K562 (cell line): ENCODE results near the gene RPL19. TPM values are rescaled to one million over a fixed set of nuclear protein-coding genes. Genes with fewer than 3 reads are reported as not detected.
A peak's percentile ranks its signal among the peaks of the same experiment; 100 is the strongest.

Source experiments
- CTCF ChIP-seq, 3 experiments: IDR thresholded peaks in 2 of 3; conservative IDR thresholded peaks in 1 of 3; 2 replicates each; pipeline ENCODE4 v1.5.1; 2011 to 2012; ENCODE audit warnings: low read length in 3 of 3, mild to moderate bottlenecking in 3 of 3, control low read depth in 2 of 3, improper control_type of control experiment in 1 of 3, inconsistent platforms in 1 of 3, low read depth in 1 of 3, mixed read lengths in 1 of 3, moderate library complexity in 1 of 3; ENCODE audit not compliant: insufficient read depth in 2 of 3
- CTCFL ChIP-seq: IDR thresholded peaks from 2 replicates; pipeline ENCODE4 v1.6.1; 2011; ENCODE audit warnings: borderline replicate concordance, low read depth, mild to moderate bottlenecking, moderate library complexity, low read length; ENCODE audit not compliant: insufficient read depth, poor library complexity, severe bottlenecking
- EP400 ChIP-seq: fragments of 450-650 bp; IDR thresholded peaks from 2 replicates; pipeline ENCODE4 v1.6.1; 2017; ENCODE audit warnings: antibody characterized with exemption, mild to moderate bottlenecking, moderate library complexity
- GATA2 ChIP-seq: sonication (generic); formaldehyde crosslinking; IDR thresholded peaks from 2 replicates; pipeline ENCODE4 v1.4.0; 2020; ENCODE audit warnings: mild to moderate bottlenecking, missing genetic modification reagents
- HIVEP1 ChIP-seq: fragments of 250-450 bp; sonication (Bioruptor Pico); IDR thresholded peaks from 2 replicates; pipeline ENCODE4 v1.4.0; 2020; ENCODE audit warnings: mild to moderate bottlenecking
- MIER1 ChIP-seq: fragments of 450-650 bp; IDR thresholded peaks from 2 replicates; pipeline ENCODE4 v1.6.1; 2016; ENCODE audit warnings: antibody characterized with exemption, mild to moderate bottlenecking, low read depth
- ZNF436 ChIP-seq: fragments of 250-450, 450-650 bp; sonication (Bioruptor Pico); formaldehyde crosslinking; IDR thresholded peaks from 2 replicates; pipeline ENCODE4 v1.7.0; 2020; ENCODE audit warnings: mild to moderate bottlenecking
- polyA plus RNA-seq, 8 experiments: library from polyadenylated mRNA; depleted of rRNA in 4 of 8; stranded (reverse) in 5 of 8; unstranded in 3 of 8; fragments of >200 nt; fragmentation: Nextera tagmentation in 2 of 8; fragmentation: Illumina TruSeq in 1 of 8; extraction: Ambion mirVana in 2 of 8; extraction: Trizol in 1 of 8; gene quantifications; 2 replicates each; pipeline versions ENCODE4 v1.2.1 to v1.2.3, GENCODE V29; 2011 to 2014; ENCODE audit warnings: inconsistent platforms in 1 of 8, missing spikeins in 1 of 8
- total RNA-seq, 7 experiments: library from RNA; depleted of rRNA in 6 of 7; stranded (reverse); fragments of >200 nt in 6 of 7; fragmentation: Illumina TruSeq in 2 of 7; extraction: Trizol in 2 of 7; gene quantifications; 2 replicates each; pipeline versions ENCODE4 v1.2.1 to v1.2.3, GENCODE V29; 2011 to 2021; ENCODE audit warnings: low replicate concordance in 1 of 7
- TF ChIP-seq, protein P1 (sequence below): fragments of 150-350 bp; IDR thresholded peaks from 2 replicates; pipeline ENCODE4 v1.6.1; 2014; ENCODE audit warnings: low read depth, mild to moderate bottlenecking, low read length, borderline replicate concordance
- TF ChIP-seq, protein P2 (sequence below): fragments of 250-450 bp; sonication (Bioruptor Pico); IDR thresholded peaks from 2 replicates; pipeline ENCODE4 v1.5.0; 2021; ENCODE audit warnings: mild to moderate bottlenecking, moderate library complexity
- TF ChIP-seq, protein P3 (sequence below): fragments of 450-650 bp; IDR thresholded peaks from 2 replicates; pipeline ENCODE4 v1.7.0; 2016; ENCODE audit warnings: borderline replicate concordance

The RPL19 gene
- total and polyA plus RNA-seq, 9 of the 15 experiments (the other 6 are each of a cell fraction or from before 2014, with no cell fraction given) = 2,263 to 4,614 (median 3,727) TPM

DNA sequence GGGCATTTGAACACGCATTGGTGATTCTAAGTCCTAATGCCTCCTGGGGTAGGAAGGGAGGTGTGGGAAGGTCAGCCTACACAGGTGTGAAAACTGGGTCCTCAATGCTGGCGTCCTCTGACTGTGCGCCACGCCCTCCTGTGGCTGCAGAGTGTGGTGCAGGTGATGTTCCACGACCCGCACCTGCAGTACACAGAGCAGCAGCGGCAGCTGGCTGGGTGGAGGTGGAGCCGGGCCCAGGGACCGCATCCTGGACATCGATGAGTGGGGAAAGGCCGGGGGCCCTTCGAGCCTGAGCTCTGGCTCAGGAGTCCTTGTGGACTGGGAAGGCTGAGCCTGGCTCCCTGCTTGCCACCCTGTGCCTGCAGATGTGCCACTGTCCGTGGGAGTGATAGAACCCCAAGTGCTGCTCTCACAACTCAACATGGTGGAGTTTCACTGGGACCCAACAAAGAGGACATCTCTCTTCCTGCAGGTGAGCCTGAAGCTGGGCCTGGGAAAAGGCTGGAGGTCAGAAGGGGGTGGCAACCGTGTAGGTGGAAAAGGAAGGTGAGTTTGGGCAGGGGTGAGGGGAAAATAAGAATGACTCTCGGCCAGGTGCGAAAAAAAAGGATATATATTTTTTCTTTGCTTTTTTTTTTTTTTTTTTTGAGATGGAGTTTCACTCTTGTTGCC, 39.7 kb downstream of the RPL19 start (continued):
- TF ChIP-seq, protein P1, sequence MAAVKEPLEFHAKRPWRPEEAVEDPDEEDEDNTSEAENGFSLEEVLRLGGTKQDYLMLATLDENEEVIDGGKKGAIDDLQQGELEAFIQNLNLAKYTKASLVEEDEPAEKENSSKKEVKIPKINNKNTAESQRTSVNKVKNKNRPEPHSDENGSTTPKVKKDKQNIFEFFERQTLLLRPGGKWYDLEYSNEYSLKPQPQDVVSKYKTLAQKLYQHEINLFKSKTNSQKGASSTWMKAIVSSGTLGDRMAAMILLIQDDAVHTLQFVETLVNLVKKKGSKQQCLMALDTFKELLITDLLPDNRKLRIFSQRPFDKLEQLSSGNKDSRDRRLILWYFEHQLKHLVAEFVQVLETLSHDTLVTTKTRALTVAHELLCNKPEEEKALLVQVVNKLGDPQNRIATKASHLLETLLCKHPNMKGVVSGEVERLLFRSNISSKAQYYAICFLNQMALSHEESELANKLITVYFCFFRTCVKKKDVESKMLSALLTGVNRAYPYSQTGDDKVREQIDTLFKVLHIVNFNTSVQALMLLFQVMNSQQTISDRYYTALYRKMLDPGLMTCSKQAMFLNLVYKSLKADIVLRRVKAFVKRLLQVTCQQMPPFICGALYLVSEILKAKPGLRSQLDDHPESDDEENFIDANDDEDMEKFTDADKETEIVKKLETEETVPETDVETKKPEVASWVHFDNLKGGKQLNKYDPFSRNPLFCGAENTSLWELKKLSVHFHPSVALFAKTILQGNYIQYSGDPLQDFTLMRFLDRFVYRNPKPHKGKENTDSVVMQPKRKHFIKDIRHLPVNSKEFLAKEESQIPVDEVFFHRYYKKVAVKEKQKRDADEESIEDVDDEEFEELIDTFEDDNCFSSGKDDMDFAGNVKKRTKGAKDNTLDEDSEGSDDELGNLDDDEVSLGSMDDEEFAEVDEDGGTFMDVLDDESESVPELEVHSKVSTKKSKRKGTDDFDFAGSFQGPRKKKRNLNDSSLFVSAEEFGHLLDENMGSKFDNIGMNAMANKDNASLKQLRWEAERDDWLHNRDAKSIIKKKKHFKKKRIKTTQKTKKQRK = no peak
- TF ChIP-seq EP400 = no peak
- TF ChIP-seq, protein P2, sequence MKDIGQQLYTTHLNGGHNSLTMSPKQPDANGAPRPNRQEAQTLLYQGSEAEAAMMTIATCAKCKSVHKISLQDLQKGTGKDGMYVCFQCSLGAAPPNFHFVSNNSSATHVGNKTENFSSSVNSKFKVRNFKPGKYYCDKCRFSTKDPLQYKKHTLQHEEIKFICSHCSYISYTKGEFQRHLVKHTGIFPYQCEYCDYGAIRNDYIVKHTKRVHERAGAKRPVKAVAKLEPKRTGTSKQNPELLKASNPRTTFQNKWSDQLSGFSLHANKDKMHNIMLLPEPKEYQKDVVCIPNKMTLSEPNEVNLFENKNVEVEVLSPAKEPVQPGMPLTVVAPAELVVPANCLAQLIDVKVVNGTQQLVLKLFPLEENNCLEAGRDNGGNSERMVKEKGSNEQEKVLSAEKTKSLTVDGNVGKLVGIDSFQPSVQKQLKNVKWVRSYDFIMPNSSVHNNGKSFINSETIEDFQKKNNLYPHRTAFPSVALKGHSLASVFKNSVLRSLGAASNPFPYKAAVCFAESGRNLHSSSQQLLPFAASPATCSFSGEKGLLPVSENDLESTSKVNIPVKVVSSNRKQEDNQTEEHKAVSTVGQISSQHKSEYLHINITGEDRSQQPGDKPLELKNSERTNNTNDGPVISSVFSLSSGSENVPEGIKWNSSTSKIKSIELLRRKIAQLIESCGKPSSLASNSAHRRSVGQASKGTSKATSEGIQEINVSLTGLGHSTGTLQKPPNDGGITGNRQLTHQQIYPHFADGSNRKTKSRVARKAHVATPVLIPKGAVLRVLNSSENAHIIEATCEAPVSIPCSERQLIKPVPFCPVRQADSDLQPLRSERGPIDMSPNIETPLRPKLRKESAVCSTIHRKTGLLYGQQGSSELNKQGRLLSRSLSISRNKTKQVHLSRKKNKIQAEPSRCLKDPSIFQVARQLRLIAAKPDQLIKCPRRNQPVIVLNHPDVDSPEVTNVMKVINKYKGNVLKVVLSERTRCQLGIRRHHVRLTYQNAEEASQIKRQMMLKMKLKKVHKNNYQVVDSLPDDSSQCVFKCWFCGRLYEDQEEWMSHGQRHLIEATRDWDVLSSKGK (CRISPR knock-in tag) = no peak
- TF ChIP-seq GATA2 (CRISPR knock-in tag) = no peak
- TF ChIP-seq, protein P3, sequence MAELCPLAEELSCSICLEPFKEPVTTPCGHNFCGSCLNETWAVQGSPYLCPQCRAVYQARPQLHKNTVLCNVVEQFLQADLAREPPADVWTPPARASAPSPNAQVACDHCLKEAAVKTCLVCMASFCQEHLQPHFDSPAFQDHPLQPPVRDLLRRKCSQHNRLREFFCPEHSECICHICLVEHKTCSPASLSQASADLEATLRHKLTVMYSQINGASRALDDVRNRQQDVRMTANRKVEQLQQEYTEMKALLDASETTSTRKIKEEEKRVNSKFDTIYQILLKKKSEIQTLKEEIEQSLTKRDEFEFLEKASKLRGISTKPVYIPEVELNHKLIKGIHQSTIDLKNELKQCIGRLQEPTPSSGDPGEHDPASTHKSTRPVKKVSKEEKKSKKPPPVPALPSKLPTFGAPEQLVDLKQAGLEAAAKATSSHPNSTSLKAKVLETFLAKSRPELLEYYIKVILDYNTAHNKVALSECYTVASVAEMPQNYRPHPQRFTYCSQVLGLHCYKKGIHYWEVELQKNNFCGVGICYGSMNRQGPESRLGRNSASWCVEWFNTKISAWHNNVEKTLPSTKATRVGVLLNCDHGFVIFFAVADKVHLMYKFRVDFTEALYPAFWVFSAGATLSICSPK = no peak
- peak; percentile 76 to 89 (median 84) for TF ChIP-seq CTCF (IDR thresholded peaks at IDR 0.05 in 2 of 3, conservative IDR thresholded peaks at IDR 0.05 in 1 of 3; ENCODE audit: insufficient read depth in 2 of 3, low read depth in 1 of 3, low read length in 3 of 3)
- no peak for TF ChIP-seq ZNF436 (CRISPR knock-in tag)
- peak; percentile 48 for TF ChIP-seq CTCFL
- no peak for TF ChIP-seq HIVEP1 (CRISPR knock-in tag)
- TF ChIP-seq MIER1 = no peak
